ENCODE results near the gene FNDC7. TPM values are rescaled to one million over a fixed set of nuclear protein-coding genes. Genes with fewer than 3 reads are reported as not detected.

The FNDC7 gene
- polyA plus RNA-seq, 1 of the 3 experiments (the other 2 are of a cell fraction) = 0.02 TPM

- no peaks in the 10 kb centered on the region for H3K9me3 ChIP-seq
- no peaks in the 10 kb centered on the region for H3F3A ChIP-seq (replicated peaks; ENCODE audit: insufficient read depth)
- no peaks in the 10 kb centered on the region for H3K4me1 ChIP-seq (ENCODE audit: control insufficient read depth in 1 of 2, insufficient read depth in 2 of 2, low read depth in 1 of 2, low read length in 1 of 2)
- H3K4me3 ChIP-seq (ENCODE audit: low read depth in 2 of 2, low read length in 1 of 2) = no peak overlapping the region
- no peak overlapping the region for H3K9ac ChIP-seq
- no peaks in the 10 kb centered on the region for H3K79me2 ChIP-seq (ENCODE audit: insufficient read depth)
- peaks cover 31 to 95% of the 10 kb centered on the region in 2 experiments for H3K36me3 ChIP-seq (replicated peaks in 1 of 2; ENCODE audit: control insufficient read depth in 1 of 2, insufficient read depth in 2 of 2, low read length in 1 of 2)
- POLR2A ChIA-PET = no interaction called here
- H2AFZ ChIP-seq (ENCODE audit: low read depth) = no peak overlapping the region
- DNase-seq = no peak
- H3K27me3 ChIP-seq (ENCODE audit: insufficient read depth) = no peaks in the 10 kb centered on the region
- no peak overlapping the region for H3K4me2 ChIP-seq
- H3K9me2 ChIP-seq = no peaks in the 10 kb centered on the region
- no peak overlapping the region for H3K27ac ChIP-seq (ENCODE audit: low read depth in 2 of 2, low read length in 1 of 2)
- no peaks in the 10 kb centered on the region for H4K20me1 ChIP-seq (ENCODE audit: insufficient read depth)
- TF ChIP-seq FOSL2 (IDR thresholded peaks at IDR 0.05; ENCODE audit: borderline replicate concordance, low read depth) = no peak
- no peak for TF ChIP-seq ELF1 (IDR thresholded peaks at IDR 0.05)
- TF ChIP-seq RXRA (IDR thresholded peaks at IDR 0.05; ENCODE audit: borderline replicate concordance, low read depth) = no peak
- no peak for TF ChIP-seq SMC3 (IDR thresholded peaks at IDR 0.05; ENCODE audit: low read depth, low read length)
- TF ChIP-seq RAD21 (IDR thresholded peaks at IDR 0.05; ENCODE audit: low read length) = no peak
- no peak for TF ChIP-seq EP300 (IDR thresholded peaks at IDR 0.05; ENCODE audit: borderline replicate concordance in 1 of 2, low read depth in 1 of 2, low read length in 1 of 2)
- TF ChIP-seq YY1 (IDR thresholded peaks at IDR 0.05; ENCODE audit: low read depth) = no peak
- no peak for TF ChIP-seq TCF12 (IDR thresholded peaks at IDR 0.05)
- no peak for TF ChIP-seq USF2 (IDR thresholded peaks at IDR 0.05; ENCODE audit: borderline replicate concordance, low read depth, low read length)
- TF ChIP-seq MAX (IDR thresholded peaks at IDR 0.05; ENCODE audit: low read depth) = no peak
- TF ChIP-seq CTCF (IDR thresholded peaks at IDR 0.05) = no peak
- no peak for TF ChIP-seq GATA2 (CRISPR knock-in tag; IDR thresholded peaks at IDR 0.05)
- no peak for TF ChIP-seq MXI1 (IDR thresholded peaks at IDR 0.05; ENCODE audit: low read depth, low read length)
- TF ChIP-seq ZBTB33 (IDR thresholded peaks at IDR 0.05; ENCODE audit: borderline replicate concordance, low read depth) = no peak
- TF ChIP-seq IRF3 (IDR thresholded peaks at IDR 0.05; ENCODE audit: low read depth, low read length) = no peak
- TF ChIP-seq FOXM1 (IDR thresholded peaks at IDR 0.05; ENCODE audit: low read depth) = no peak
- no peak for TF ChIP-seq USF1 (IDR thresholded peaks at IDR 0.05; ENCODE audit: borderline replicate concordance, low read depth)
- no peak for TF ChIP-seq FOXJ3 (CRISPR knock-in tag; IDR thresholded peaks at IDR 0.05)
- TF ChIP-seq TEAD4 (IDR thresholded peaks at IDR 0.05; ENCODE audit: borderline replicate concordance, insufficient read depth) = no peak
- no peak for TF ChIP-seq SIN3A (IDR thresholded peaks at IDR 0.05; ENCODE audit: borderline replicate concordance, low read depth, low read length)
- CTCF ChIA-PET = no interaction called here
- WGBS (ENCODE audit: low lambda C conversion rate) = 100% methylated on average over 2 of the region's 2 CpGs
Measured at GRCh38 chr1:108785880-108786279, 73.2 kb downstream of the FNDC7 start.

Data from SK-N-SH (cell line).